Gastroesophageal sphincter (tissue), 3 donors: ENCODE results near the gene CFAP99.

Source experiments
- CTCF ChIP-seq, 4 experiments: fragments of 200-600 bp in 2 of 4; fragments of 450-650 bp in 2 of 4; sonication (generic) in 1 of 4; IDR thresholded peaks; one replicate each; pipeline ENCODE4 v1.5.1; 2017 to 2019; ENCODE audit warnings: antibody characterized with exemption in 4 of 4, mild to moderate bottlenecking in 2 of 4, moderate library complexity in 2 of 4
- POLR2A ChIP-seq, 2 donors: fragments of 450-650 bp; IDR thresholded peaks; one replicate each; pipeline ENCODE4 v1.6.1; 2017; ENCODE audit warnings: antibody characterized with exemption in 2 of 2, mild to moderate bottlenecking in 2 of 2, moderate library complexity in 1 of 2

GRCh38 chr4:2489841-2490552, 71.2 kb downstream of the CFAP99 start:
- TF ChIP-seq CTCF (IDR thresholded peaks at IDR 0.05) (no peak), POLR2A (IDR thresholded peaks at IDR 0.05) (no peak)
